T-helper 2 cell treated with Interferon-gamma antibody and Interleukin-4, amounts not matched to agents 100 ng/mL and 5 ng/mL, for 36 hours (primary cell): Measurements from ENCODE around the gene QRFP. TPM values are rescaled to one million over a fixed set of nuclear protein-coding genes. Genes with fewer than 3 reads are reported as not detected.
"Not testable (repeated sequence)": the region's sequence is repeated elsewhere in the genome, so short reads cannot be mapped to it uniquely, and the experiment has no call there.

Experiments used
- intact Hi-C: fragments of 100-400 bp; cut with micrococcal nuclease; formaldehyde crosslinking; loops from one replicate; pipeline ENCODE4 v1.15.1; 2023
- total RNA-seq: library from RNA; stranded (reverse); gene quantifications from 2 replicates; pipeline ENCODE4 v1.2.3, GENCODE V29; 2022

QRFP gene
- total RNA-seq, 1 donor from 2014 or later: not detected

DNA sequence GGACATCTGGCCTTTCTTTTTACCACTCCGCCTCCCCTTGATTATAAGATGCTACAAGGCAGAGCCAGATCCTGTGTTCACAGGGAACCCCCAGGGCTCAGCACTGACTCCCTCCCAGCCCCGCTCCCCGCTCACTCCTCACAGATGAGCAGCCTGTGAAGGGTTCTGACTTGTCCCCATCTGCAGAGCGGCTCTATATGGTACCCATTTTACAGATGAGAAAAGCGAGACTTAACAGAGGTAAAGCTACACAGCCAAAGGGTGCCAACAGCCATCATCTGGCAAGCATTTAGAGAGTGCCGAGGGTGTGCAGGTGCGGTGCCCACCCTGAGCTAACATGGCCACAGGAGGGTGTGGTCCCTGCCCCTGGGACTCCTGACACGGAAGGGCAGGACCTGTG is 23.6 kb upstream of the QRFP start:
- intact Hi-C loops: no loop called here

DNA sequence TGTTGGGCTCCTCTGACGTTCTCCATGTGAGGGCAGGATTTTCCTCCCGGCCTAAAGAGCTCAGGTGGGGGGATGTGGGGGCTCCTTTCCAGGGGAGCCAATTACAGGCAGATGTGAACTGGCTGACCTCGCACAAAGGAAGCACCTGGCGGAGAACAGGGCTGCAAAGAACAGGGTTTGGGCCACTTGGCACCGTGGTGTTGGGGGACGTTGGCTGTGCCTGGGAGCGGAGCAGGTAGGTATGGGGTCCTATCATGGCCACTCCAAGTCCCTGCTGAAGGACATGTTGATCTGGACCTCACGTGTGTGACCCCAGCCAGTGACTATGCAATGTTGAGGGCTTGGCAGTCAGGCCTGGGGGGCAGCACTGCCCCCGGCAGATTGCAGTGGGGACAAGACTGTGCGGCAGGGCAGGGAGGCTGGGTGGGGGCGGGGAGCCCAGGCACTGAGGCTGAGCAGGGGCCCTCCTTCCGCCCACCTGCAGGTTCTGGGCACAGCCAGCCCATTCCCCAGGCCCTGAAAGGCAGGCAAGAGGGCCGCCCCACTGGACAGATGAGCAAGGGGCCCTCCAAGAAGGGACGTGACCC is 23.0 kb upstream of the QRFP start:
- intact Hi-C loops: no loop called here

DNA sequence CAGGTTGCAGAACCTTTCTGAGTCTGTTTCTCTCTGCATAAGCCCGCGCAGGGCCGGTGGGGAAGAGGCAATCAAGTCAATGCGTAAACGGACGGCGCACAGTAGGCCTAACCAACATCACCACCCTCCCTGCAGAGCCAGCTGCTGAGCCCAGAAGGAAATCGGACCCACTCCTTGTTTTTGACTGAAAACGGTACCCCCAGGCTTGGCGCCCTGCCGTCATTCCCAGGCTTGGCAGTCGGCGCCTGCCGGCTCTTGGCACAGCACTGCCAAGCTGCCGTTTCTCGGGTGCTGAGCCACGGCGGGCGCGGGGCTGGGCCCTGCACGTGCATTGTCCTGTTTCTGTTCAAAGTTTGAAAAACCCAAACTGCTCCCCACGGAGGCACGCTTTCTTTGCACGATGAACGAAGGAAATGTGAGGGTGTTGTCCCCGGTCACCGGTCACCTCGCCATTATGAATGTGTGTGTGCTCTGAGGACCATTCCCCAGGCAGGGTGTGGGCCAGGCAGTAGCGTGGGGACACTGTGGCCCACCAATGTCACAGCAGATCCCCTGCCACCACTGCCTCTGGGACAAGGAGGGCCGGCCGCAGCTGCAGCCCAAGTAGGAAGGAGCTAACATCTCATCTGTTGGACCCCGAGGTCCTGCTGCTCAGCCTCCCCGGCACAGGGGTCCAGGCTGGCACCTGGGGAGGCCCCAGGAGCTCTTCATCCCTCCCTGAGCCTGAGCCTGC is 22.4 kb upstream of the QRFP start:
- intact Hi-C loops: no loop called here

DNA sequence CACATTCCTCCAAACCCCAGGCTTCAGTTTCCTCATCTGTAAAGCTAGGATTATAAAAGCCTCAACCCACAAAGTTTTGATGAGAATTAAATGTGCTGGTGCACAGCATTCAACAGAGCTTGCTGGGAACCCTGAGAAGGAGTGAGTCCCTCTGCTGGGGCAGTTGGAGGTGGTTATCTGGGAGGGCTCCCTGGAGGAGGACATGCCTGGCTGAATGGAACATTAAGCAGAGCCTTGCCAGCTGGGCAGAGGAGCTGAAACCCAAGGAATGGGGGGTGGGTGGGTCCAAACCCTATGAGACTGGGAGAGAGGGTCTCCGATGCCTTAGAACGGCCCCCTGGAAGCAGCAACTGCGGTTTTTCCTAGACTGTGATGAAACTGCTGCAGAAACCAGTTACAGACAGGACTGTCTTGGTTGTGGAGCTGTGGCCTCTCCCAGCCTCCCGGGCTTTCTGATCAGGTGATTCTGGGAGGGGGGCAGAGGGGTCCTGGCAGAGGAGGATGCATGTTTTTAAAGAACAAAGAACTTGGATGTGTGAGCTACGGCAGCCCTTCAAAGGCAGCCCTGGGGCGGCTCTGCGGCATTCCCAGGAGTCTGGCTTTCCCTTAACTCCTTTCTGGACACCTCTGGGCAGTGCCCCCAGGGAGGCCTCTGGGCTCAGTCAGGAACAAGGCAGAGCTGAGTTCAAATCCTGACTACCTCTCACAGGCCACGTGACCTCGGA is 21.7 kb upstream of the QRFP start:
- intact Hi-C loops: no loop called here

DNA sequence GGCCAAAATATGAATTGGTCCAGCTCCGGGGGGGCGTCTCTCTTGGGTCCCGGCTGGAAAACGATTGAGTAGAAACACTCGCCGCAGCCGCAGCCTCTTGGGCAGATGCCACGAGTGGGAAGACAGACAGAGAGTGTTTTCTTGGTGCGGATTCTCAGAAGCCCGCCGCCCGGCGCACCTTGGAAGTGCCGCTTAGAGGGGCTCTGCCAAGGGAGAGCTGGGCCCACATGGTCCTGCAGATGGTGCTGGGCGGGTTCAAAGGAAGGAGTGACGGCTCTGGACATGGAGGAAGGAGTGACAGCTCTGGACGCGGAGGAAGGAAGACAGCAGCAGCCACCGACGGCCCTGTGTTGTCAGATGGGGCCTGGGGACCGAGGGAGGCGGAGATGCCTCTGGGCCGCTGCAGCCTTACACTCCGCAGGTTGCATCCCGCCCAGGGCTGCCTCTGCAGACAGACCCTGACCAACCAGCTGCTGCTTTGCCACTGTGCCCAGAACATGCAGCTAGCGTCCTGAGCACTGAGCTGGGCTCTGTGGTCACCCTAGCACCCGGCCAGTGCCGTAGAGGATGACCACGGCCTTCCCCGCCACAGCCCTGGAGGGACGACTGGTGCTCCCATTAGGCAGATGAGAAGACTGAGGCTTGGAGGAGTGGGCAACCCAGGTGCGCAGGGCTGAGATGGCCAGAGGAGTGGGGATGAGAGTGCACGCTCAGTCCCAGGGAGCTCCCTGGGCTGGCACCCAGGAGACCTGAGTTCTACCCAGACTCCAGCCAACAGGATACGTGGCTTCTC is 20.8 kb upstream of the QRFP start:
- intact Hi-C loops: no loop called here

DNA sequence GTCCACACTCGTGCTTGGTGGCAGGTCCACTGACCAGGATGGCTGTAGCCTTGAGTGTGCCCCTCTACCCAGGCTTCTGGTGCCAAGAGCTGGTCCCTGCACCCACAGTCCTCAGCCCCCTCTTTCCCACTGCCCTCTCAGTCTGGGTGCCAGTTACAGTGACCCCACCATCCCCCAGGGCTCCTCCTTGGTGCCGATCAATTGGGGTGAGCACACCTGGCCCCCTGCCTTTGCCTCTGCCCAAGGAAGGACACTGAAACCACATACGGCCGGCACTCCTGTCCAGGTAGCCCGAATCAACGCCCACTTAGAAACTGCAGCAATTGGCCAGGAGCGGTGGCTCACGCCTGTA is 18.5 kb upstream of the QRFP start:
- intact Hi-C loops: no loop called here

DNA sequence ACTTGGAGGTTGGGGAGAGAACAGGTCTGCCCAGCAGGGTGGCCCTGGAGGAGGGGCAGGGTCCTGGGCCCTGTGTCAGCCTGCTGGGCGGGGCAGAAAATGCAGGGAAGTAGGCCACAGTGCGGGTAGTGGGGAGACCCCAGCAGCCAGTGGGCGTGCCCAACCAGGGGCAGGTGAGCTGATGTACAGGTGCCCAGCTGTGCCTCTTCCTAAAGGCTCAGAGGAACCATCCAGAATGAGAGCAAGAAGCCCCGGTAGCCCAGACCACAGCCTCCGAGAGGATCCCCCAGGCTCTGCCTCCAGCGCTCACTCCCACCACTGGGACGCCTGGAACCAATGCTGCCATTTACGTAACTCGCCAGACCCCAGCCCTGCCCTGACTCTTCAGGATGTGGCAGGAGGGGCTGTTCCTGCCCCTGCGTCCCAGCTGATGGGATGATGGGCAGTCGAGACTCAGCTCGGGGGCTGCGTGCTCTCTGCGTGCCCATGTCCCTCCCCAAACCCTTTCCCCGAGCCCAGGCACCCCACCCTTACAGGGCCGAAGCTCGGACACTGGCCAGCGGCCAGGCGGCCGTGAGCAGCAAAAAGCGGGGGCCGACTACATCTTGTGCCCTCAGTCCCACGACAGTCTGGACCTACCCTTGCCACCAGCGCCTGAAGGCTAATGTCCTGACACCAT is 17.9 kb upstream of the QRFP start:
- intact Hi-C loops: no loop called here

DNA sequence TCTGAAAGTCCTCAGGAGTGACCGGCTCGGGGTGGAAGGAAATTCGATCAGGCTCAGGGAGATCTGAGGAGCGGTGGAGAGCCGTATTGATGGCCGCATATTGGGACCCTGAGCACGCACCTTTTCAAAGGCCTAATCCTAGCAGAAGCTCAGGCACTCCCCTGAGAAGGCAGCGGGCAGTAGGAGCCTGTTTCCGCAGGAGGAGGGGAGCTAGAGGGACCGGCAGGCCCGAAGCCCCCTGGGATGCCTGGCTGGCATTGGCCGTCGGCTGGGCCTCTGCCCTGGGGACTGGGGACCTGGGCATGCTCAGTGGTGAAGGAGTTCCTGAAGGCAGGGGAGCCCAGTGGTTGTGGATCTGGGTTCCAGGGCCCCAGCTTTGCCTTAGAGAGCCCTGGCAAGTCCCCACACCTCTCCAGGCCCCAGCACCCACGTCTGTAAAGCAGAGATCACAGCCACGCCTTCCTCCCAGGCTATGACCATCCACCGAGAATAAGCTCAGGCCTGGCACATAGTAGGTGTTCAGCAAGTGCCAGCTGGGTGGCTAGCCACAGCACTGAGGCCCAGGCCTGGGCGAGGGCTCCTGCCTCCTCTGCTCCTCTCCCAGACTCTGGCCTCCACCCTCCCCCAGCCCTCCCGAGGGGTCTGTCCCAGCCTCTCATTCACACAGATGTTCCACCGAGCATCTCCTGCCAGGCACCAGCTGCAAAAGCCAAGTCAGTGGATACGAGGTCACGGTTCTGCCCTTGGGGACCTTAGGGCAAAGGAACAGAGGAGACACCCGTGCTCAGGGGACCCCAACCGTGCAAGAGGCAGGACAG is 17.2 kb upstream of the QRFP start:
- intact Hi-C loops: no loop called here

DNA sequence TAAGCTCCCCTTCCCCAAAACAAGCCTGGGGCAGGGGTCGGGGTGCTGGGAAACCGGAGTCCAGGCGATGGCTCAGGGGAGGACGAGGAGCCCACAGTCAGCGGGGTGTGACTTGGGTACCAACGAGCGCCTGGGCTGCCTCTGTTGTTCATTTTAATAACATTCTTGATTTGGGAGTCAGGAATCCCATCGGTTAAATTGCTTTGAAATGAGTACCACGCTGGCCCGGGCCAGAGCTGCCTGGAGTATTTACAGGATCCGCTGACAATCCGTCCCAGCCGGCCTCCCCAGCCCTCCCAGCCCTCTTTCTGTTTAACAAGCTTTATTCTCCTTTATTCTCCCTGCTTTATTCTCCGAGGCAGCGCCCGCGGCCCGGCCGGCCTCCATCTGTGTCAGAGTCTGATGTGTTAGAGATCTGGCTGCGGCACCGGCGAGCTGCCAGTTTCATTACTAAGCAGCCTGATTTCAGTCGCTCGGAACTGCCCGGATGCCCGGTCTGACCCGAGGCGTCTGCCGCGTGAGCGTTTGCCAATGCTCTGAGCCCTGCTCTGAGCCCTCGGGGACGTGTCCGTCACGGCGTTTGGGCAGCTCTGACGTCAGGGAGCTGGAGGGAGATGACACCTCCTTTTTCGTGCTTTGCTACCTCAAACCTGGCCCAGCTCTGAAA is 16.5 kb upstream of the QRFP start:
- intact Hi-C loops: no loop called here

DNA sequence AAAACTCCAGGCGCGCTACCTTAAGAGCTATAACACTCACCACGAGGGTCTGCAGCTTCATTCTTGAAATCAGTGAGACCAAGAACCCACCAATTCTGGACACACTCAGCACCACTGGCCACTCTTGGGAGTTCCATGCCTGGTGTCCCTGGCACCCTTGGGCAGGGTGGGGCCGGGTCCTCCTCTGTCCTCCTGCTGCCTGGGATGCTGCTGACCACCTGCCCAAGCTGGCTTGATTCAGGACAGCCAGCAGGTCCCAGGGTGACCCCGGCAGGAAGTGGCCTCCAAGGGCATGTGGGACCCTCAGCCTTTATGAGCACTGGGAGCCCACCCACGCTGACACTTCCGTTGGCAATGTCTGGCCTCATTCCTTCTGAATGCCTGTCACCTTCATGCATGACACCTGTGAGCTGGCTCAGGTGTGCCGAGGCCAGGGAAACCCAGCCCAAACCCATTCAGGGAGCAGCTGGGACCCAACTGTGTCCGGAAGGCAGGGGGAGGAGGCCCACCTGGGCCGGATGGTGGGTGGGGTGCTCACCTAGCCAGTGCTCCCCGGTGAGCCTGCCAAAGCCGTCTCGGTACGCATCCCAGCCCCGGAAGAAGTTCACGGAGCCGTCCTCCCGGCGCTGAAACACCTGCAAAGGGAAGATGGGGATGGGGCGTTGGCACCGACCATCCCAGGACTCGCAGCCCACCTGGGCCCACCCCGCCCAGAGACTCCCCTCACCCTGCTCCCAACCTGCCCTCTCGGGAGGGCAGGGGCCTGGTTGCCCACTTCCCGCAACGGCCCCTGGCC is 14.8 kb upstream of the QRFP start:
- intact Hi-C loops: no loop called here

DNA sequence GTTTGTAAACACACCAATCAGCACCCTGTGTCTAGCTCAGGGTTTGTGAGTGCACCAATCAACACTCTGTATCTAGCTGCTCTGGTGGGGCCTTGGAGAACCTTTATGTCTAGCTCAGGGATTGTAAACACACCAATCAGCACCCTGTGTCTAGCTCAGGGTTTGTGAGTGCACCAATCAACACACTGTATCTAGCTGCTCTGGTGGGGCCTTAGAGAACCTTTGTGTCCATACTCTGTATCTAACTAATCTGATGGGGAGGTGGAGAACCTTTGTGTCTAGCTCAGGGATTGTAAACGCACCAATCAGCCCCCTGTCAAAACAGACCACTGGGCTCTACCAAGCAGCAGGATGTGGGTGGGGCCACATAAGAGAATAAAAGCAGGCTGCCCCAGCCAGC is 14.1 kb upstream of the QRFP start:
- intact Hi-C loops: not testable (repeated sequence)

DNA sequence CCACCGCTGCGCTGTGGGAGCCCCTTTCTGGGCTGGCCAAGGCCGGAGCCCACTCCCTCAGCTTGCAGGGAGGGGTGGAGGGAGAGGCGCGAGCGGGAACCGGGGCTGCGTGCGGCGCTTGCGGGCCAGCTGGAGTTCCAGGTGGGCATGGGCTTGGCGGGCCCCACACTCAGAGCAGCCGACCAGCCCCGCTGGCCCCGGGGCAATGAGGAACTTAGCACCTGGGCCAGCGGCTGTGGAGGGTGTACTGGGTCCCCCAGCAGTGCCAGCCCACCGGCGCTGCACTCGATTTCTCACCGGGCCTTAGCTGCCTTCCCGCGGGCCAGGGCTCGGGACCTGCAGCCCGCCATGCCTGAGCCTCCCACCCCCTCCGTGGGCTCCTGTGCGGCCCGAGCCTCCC is 13.4 kb upstream of the QRFP start:
- intact Hi-C loops: not testable (repeated sequence)

DNA sequence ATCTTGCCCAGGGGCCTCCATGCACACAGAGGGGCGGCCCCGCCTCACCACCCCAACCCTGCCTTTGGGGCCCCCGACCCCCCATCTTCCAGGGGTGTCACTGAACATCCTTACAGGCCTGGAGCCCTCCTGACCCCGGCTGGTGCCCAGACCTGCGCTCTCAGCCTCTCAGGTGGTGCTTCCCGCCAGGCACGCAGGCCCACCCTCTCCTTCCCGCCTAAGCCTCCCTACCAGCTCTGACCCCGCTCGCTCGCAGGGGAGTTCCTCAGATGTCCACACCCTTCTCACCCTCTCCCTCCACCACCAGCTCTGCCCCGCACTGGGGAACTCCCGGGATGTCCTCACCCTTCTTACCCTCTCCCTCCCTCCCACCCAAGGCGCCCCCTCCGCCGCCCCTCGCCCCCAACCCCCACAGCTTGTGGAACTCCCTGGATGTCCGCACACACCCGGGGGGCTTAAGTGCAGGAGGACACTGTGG is 12.3 kb upstream of the QRFP start:
- intact Hi-C loops: no loop called here

DNA sequence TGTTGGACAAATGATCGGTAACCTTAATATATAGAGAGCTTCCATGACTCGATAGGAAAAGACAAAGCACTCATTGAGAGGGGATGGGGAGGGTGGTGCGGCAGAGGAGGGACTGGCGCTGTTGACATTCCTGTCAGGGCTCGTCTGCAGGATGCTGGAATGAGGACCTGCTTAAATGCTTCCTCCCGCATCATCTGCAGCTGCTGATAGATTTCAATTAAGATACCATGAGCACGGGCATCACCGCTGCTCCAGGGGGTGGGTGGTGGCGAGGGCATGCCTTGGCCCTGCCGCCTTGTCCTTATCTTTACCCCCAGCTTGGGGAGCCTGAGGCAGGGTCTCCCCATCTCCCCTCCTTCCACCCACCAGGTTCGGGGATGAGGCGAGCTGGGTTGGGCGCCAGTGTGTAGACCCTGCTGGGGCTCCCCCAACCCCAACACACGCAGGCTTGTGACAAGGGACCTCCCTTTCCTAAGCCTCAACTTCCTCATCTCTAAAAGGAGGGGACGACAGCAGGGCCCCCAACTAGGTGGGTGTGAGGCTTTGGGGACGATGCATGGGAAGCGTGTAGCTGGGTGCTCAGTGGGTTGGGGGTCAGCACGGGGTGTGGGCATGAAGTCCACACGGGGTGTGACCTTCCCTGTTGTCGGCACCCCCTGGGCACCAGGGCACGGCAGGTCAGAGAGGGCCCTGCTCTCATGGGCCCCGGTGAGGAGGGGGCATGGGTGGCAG is 11.7 kb upstream of the QRFP start:
- intact Hi-C loops: no loop called here

DNA sequence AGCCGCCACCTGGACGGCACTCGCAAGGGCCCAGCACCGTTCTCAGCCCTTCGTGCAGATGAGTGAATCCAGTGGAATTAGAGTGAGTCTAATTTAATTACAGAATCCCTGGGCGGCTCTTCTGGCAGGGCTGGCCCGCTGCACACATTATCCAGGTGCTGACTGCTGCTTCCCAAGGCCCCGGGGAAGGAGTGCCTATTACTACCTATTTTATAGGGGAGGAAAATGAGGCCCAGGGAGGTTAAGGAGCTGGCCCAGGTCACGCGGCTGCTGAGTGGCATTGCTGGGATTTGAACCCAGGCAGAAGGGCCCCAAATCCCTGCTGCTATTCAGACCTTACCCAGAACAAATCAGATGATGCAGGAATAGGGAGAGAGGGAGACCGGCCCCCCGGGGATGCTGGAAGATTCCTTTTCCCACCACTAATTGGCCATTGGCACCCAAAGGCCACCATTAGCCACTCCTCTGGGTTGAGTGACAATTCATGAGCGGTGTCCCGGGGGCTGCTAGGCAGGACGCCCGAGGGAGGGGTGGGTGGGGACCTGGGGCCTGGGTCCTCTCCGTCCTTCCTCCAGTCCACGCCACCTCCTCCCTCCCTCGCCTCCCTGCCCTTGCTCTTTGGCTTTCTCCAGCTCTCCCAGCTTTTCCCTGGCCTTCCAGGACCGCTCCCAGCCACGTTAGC is 10.3 kb upstream of the QRFP start:
- intact Hi-C loops: no loop called here

DNA sequence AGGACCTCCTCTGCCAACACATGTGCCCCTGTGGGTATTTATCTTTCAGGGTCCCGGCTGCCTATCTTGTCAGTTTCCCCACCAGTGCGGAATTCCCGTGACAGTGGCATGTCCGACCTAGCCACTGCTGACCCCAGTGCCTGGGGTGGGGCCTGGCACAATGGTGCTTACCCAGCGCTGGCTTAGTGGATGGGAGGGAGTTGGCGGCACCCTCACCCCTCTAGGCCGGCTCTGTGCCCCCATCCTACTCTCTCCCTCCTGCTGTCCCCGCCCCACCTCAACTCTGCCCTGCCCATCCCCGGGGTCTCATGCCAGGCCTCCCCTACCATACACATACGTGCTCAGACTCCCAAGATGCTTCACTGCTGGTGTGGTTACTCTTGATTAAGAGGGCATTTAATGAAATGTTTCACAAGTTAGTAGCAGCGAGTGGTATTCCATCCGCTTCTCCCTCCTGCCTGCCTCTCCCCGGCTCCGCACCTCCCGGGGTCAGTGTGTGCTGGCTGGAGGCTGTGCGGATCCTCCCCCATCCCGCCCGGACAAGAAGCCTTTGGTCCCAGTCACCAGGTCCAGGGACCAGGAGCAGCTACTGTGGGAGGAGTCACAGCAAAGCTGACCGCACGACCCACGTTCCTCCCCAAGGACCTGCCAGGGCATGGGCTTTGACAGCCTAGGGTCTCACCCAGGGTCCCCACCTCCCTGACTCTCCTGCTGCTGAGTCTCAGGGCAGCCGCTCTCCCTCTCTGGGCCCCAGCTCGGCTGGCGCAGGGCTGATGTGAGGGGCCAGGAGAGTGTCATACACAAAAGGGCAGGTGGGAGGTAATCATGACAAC is 9.5 kb upstream of the QRFP start:
- intact Hi-C loops: no loop called here
